ENCODE data around the gene MORN3.
A peak's percentile ranks its signal among the peaks of the same experiment; 100 is the strongest.

Gene MORN3

DNA sequence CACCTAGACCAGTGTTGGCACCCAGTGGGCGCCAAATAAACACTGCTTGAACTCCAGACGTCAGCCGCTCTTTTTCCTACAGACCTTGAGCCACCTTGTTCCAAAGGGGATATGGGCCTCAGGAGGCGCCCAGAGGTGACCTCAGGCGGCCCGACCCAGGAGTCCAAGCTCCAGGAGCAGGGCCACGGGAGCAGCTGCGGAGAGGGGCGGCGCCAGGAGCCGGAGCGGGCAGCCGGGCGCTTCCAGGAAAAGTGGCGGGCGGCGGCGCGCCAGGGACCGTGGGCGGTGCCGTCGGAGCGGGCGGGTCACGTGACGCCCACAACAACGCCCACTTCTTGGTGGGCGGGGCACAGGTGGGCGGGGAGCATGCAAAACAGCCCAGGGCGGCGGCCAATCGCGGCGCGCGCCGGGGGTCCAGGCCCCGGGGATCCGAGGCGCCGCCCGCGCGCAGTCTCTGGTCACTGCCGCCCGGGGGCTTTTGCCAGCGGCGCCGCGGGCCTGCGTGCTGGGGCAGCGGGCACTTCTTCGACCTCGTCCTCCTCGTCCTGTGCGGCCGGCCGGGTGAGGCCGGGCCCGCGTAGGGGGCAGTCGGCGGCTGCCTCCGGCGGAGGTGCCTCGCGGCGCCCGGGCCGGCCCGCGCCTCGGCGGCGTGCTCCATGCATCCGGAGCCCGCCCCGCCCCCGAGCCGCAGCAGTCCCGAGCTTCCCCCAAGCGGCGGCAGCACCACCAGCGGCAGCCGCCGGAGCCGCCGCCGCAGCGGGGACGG is 43.2 kb downstream of the MORN3 start, which contains the start of gene ORAI1:
Gene ORAI1, plus strand, starts transcription at position 444 of the 766 bp plus-strand sequence.
- H2AFZ ChIP-seq (ENCODE audit: low read depth, low read length): peak within 1 kb of the TSS; percentile 89

GRCh38 chr12:121620333-121620891 is 49.0 kb downstream of the MORN3 start:
- Histone ChIP-seq H3K27ac (ENCODE audit: low read length) (no peak overlapping the region), H3K27me3 (ENCODE audit: low read depth, low read length) (no peaks in the 10 kb centered on the region), H4K20me1 (ENCODE audit: insufficient read depth, low read length) (no peaks in the 10 kb centered on the region), H3K4me3 (ENCODE audit: low read length) (no peak overlapping the region), H3K9ac (ENCODE audit: low read length) (no peak overlapping the region), H3K4me1 (ENCODE audit: low read length) (peaks cover 6% of the 10 kb centered on the region), H2AFZ (ENCODE audit: low read depth, low read length) (no peak overlapping the region), H3K9me3 (ENCODE audit: insufficient read depth, low read length) (no peaks in the 10 kb centered on the region), H3K36me3 (replicated peaks; ENCODE audit: low read depth, low read length) (no peaks in the 10 kb centered on the region), H3K79me2 (ENCODE audit: low read length) (no peaks in the 10 kb centered on the region), H3K4me2 (ENCODE audit: low read length) (no peak overlapping the region)
- TF ChIP-seq CTCF (IDR thresholded peaks at IDR 0.05; ENCODE audit: low read depth, low read length) (no peak), EZH2phosphoT487 (IDR thresholded peaks at IDR 0.05; ENCODE audit: low read depth) (no peak)

More for the DNA sequence above, 43.2 kb downstream of the MORN3 start, which contains the start of gene ORAI1:
- Histone ChIP-seq H3K4me1 (ENCODE audit: low read length) (peaks cover 36% of the 10 kb centered on the region), H3K27ac (ENCODE audit: low read length) (peak within 1 kb of the TSS; percentile 78), H3K4me2 (ENCODE audit: low read length) (peak within 1 kb of the TSS; percentile 99), H3K4me3 (ENCODE audit: low read length) (peak within 1 kb of the TSS; percentile 96), H3K9ac (ENCODE audit: low read length) (peak within 1 kb of the TSS; percentile 88), H4K20me1 (ENCODE audit: insufficient read depth, low read length) (peaks cover 21% of the 10 kb centered on the region), H3K36me3 (replicated peaks; ENCODE audit: low read depth, low read length) (peaks cover 23% of the 10 kb centered on the region), H3K9me3 (ENCODE audit: insufficient read depth, low read length) (no peaks in the 10 kb centered on the region), H3K27me3 (ENCODE audit: low read depth, low read length) (no peaks in the 10 kb centered on the region), H3K79me2 (ENCODE audit: low read length) (peaks cover 50% of the 10 kb centered on the region)
- TF ChIP-seq CTCF (IDR thresholded peaks at IDR 0.05; ENCODE audit: low read depth, low read length) (0 out of 2 replicates have a peak, but pooled peaks have one; percentile 4), EZH2phosphoT487 (IDR thresholded peaks at IDR 0.05; ENCODE audit: low read depth) (no peak)

- no peaks in the 10 kb centered on the region for H3K36me3 ChIP-seq (replicated peaks; ENCODE audit: low read depth, low read length)
- no peaks in the 10 kb centered on the region for H4K20me1 ChIP-seq (ENCODE audit: insufficient read depth, low read length)
- H3K4me2 ChIP-seq (ENCODE audit: low read length): no peak overlapping the region
- TF ChIP-seq CTCF (IDR thresholded peaks at IDR 0.05; ENCODE audit: low read depth, low read length): no peak
- TF ChIP-seq EZH2phosphoT487 (IDR thresholded peaks at IDR 0.05; ENCODE audit: low read depth): no peak
- no peaks in the 10 kb centered on the region for H3K79me2 ChIP-seq (ENCODE audit: low read length)
- H3K9ac ChIP-seq (ENCODE audit: low read length): no peak overlapping the region
- H2AFZ ChIP-seq (ENCODE audit: low read depth, low read length): no peak overlapping the region
- H3K9me3 ChIP-seq (ENCODE audit: insufficient read depth, low read length): no peaks in the 10 kb centered on the region
- no peak overlapping the region for H3K4me3 ChIP-seq (ENCODE audit: low read length)
- H3K27me3 ChIP-seq (ENCODE audit: low read depth, low read length): no peaks in the 10 kb centered on the region
- H3K4me1 ChIP-seq (ENCODE audit: low read length): peaks cover 8% of the 10 kb centered on the region
- no peak overlapping the region for H3K27ac ChIP-seq (ENCODE audit: low read length)
Measured at GRCh38 chr12:121618659-121619233, 50.7 kb downstream of the MORN3 start.

- peaks cover 15% of the 10 kb centered on the region for H3K4me1 ChIP-seq (ENCODE audit: low read length)
- no peak overlapping the region for H3K9ac ChIP-seq (ENCODE audit: low read length)
- TF ChIP-seq EZH2phosphoT487 (IDR thresholded peaks at IDR 0.05; ENCODE audit: low read depth) (no peak), CTCF (IDR thresholded peaks at IDR 0.05; ENCODE audit: low read depth, low read length) (no peak)
- no peaks in the 10 kb centered on the region for H4K20me1 ChIP-seq (ENCODE audit: insufficient read depth, low read length)
- H3K79me2 ChIP-seq (ENCODE audit: low read length): no peaks in the 10 kb centered on the region
- H3K27ac ChIP-seq (ENCODE audit: low read length): no peak overlapping the region
- no peaks in the 10 kb centered on the region for H3K9me3 ChIP-seq (ENCODE audit: insufficient read depth, low read length)
- no peaks in the 10 kb centered on the region for H3K36me3 ChIP-seq (replicated peaks; ENCODE audit: low read depth, low read length)
- H3K27me3 ChIP-seq (ENCODE audit: low read depth, low read length): no peaks in the 10 kb centered on the region
- no peak overlapping the region for H3K4me2 ChIP-seq (ENCODE audit: low read length)
- no peak overlapping the region for H2AFZ ChIP-seq (ENCODE audit: low read depth, low read length)
- no peak overlapping the region for H3K4me3 ChIP-seq (ENCODE audit: low read length)
Measured at GRCh38 chr12:121614872-121615467, 54.5 kb downstream of the MORN3 start.

Data from OCI-LY3 (cell line).